H1 (cell line): ENCODE results near the gene SERP1. TPM values are rescaled to one million over a fixed set of nuclear protein-coding genes. Genes with fewer than 3 reads are reported as not detected.

Experiments
- BRCA1 ChIP-seq: IDR thresholded peaks from 2 replicates; pipeline ENCODE4 v1.6.1; 2012; ENCODE audit warnings: low read depth, low read length, improper control_type of control experiment
- CTCF ChIP-seq, 3 experiments: IDR thresholded peaks; 1 replicate in 2 of 3; 2 replicates in 1 of 3; pipeline versions ENCODE4 v1.5.1 to v1.6.1; 2011; ENCODE audit warnings: low read length in 3 of 3, mild to moderate bottlenecking in 3 of 3, inconsistent platforms in 2 of 3, low read depth in 1 of 3, moderate library complexity in 1 of 3; ENCODE audit not compliant: insufficient read depth in 1 of 3; ENCODE audit errors: control extremely low read depth in 1 of 3
- GABPA ChIP-seq: IDR thresholded peaks from 2 replicates; pipeline ENCODE4 v1.6.1; 2011; ENCODE audit warnings: mild to moderate bottlenecking, low read length, moderate library complexity, borderline replicate concordance; ENCODE audit not compliant: insufficient read depth
- RNF2 ChIP-seq: fragments of 200-900, 300-1000 bp; sonication (generic); IDR thresholded peaks from 2 replicates; pipeline ENCODE4 v1.7.1; 2016; ENCODE audit warnings: borderline replicate concordance, low read depth, mild to moderate bottlenecking, antibody characterized with exemption, low read length; ENCODE audit not compliant: poor library complexity, severe bottlenecking; ENCODE audit errors: missing control alignments
- SIRT6 ChIP-seq: IDR thresholded peaks from one replicate; pipeline ENCODE4 v1.7.1; 2012; ENCODE audit warnings: low read length, inconsistent platforms
- polyA plus RNA-seq, 7 experiments: library from polyadenylated mRNA; depleted of rRNA in 3 of 7; stranded (reverse) in 5 of 7; unstranded in 2 of 7; fragments of >200 nt in 5 of 7; fragments of 200-250 nt in 2 of 7; gene quantifications; 1 replicate in 5 of 7; 2 replicates in 1 of 7; 4 replicates in 1 of 7; pipeline versions ENCODE4 v1.2.1 to v1.2.3, GENCODE V29; 2011 to 2013; ENCODE audit warnings: missing spikeins in 2 of 7, mixed read lengths in 2 of 7
- total RNA-seq: library from RNA; stranded (reverse); fragmentation: NEBNext Ultra II Directional; extraction: Animal tissue kit (Norgen Biotek cat#: 25700); gene quantifications from 2 replicates; pipeline ENCODE4 v1.2.1, GENCODE V29; 2021

Gene SERP1
- total and polyA plus RNA-seq, 2 of the 8 experiments (the other 6 are each of a cell fraction or from before 2014, with no cell fraction given), result 90.3 to 98.2 TPM

DNA sequence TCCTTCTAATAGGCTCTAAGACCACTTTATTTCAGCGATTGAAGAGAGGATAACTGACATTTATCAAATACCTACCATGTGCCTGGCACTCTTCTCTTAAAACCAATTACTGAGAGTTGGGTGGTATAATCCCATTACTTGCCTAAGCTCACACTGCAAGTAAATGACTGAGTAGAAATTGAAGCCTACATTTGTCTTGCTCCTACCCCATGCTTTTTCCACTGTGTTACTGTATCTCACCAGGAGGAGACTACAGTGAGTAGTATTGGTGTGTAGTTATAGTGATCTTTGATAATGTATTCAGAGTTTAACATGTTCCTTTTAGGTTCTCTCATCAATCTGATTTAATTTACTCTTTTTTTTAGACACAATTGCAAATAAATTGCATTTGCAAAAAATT is 21.0 kb upstream of the SERP1 start (continued):
- no peak for TF ChIP-seq CTCF (IDR thresholded peaks at IDR 0.05; ENCODE audit: control extremely low read depth in 1 of 3, insufficient read depth in 1 of 3, low read depth in 1 of 3, low read length in 3 of 3)
- no peak for TF ChIP-seq SIRT6
- no peak for TF ChIP-seq RNF2
- no peak for TF ChIP-seq GABPA
- TF ChIP-seq BRCA1, result no peak
